22Rv1 (cell line): ENCODE results near the gene AGFG2.

Source experiments
- ZFX ChIP-seq: fragments of 450-650 bp; IDR thresholded peaks from 2 replicates; pipeline ENCODE4 v1.6.1; 2017; ENCODE audit warnings: antibody characterized with exemption, borderline replicate concordance
- TF ChIP-seq, protein P1 (sequence below): fragments of 450-650 bp; IDR thresholded peaks from 2 replicates; pipeline ENCODE4 v1.5.1; 2017; ENCODE audit warnings: mild to moderate bottlenecking

- TF ChIP-seq, protein P1, sequence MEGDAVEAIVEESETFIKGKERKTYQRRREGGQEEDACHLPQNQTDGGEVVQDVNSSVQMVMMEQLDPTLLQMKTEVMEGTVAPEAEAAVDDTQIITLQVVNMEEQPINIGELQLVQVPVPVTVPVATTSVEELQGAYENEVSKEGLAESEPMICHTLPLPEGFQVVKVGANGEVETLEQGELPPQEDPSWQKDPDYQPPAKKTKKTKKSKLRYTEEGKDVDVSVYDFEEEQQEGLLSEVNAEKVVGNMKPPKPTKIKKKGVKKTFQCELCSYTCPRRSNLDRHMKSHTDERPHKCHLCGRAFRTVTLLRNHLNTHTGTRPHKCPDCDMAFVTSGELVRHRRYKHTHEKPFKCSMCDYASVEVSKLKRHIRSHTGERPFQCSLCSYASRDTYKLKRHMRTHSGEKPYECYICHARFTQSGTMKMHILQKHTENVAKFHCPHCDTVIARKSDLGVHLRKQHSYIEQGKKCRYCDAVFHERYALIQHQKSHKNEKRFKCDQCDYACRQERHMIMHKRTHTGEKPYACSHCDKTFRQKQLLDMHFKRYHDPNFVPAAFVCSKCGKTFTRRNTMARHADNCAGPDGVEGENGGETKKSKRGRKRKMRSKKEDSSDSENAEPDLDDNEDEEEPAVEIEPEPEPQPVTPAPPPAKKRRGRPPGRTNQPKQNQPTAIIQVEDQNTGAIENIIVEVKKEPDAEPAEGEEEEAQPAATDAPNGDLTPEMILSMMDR = peak; percentile 93
- TF ChIP-seq ZFX = no peak
Observed at GRCh38 chr7:100573691-100574361, 34.8 kb downstream of the AGFG2 start, which contains the start of gene SAP25.
